ENCODE results near the gene IGSF21. TPM values are rescaled to one million over a fixed set of nuclear protein-coding genes. Genes with fewer than 3 reads are reported as not detected.

IGSF21 gene
- total and polyA plus RNA-seq, 4 donors: 0.31 to 1.5 (median 0.88) TPM

DNA sequence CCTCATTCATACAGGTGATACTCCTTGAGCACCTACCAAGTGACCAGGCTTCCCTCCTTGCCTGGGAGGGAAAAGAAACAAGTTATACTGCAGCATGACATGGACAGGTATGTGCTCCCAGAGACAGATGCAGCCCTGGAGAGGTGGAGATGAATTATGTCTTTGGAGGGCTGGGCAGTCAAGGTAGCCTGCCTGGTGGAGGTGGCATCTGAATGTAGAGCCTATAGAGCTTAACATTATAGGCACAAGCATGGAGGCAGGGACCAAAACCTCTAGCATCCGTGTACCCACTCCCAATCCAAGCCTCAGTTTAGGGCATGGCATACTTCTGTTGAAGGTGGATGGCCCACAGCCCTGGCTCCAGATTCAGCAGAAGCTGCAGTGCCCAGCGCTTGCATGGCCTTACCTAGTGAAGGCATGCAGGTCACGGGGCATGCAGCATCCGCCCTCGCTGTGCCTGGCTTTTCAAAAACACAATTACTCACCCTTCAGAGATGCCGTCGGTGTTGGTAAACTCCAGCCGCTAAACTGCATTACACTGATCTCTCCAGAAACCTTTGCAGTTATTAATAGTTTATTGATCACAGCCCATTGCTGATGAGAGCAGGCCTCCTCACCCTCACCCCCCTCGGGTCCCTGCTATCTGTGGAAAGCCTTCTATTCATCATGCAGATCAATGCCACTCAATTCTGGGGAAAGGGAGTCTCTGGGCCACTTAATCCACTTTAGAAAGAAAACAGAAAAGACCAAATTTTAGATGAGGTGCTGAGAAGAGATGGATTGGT is 222.1 kb downstream of the IGSF21 start:
- no peaks in the 10 kb centered on the region for H3K4me1 ChIP-seq (ENCODE audit: control insufficient read depth in 4 of 4, insufficient read depth in 4 of 4, low read length in 3 of 4)

DNA sequence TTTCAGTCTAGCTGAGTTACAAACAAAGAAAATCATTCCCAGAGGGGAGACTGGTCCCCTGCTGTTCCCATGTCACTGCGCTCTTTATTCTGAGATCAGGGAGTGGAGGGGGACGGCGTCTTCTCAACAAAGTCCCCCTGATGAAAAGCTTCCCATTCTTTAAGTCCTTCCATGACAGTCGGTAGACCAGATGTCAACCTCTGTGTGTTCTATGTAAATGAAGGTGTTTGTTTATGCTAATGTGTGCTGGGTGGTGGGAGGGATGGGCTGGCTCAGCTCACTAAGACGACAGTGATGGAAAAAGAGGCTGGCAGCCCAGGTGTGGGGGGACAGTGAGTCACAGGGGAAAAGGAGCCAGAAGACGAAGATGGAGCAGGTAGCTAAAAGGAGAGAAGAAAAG is 225.0 kb downstream of the IGSF21 start:
- Histone ChIP-seq H3K9me3 (ENCODE audit: control insufficient read depth in 4 of 4, low read length in 3 of 4) (no peaks in the 10 kb centered on the region), H3K4me3 (ENCODE audit: low read depth in 1 of 3, low read length in 3 of 3) (no peak overlapping the region), H3K27ac (ENCODE audit: low read depth in 1 of 2, low read length in 2 of 2) (no peak overlapping the region), H3K9ac (ENCODE audit: low read depth in 1 of 2, low read length in 2 of 2) (no peak overlapping the region), H3K27me3 (ENCODE audit: control insufficient read depth in 4 of 4, insufficient read depth in 4 of 4, low read length in 3 of 4) (peaks cover 0 to 3% (median 0%) of the 10 kb centered on the region in 4 donors), H3K36me3 (ENCODE audit: control insufficient read depth in 4 of 4, insufficient read depth in 3 of 4, low read depth in 1 of 4, low read length in 3 of 4) (no peaks in the 10 kb centered on the region), H3K4me1 (ENCODE audit: control insufficient read depth in 4 of 4, insufficient read depth in 4 of 4, low read length in 3 of 4) (no peaks in the 10 kb centered on the region)
- no peak for DNase-seq (ENCODE audit: low spot score)
- WGBS: 31% methylated on average over 6 of the region's 6 CpGs
- no peak for TF ChIP-seq JUND (IDR thresholded peaks at IDR 0.05)
- no peak for TF ChIP-seq RXRA (IDR thresholded peaks at IDR 0.05)
- TF ChIP-seq HNF4G (IDR thresholded peaks at IDR 0.05): no peak
- TF ChIP-seq FOXA2 (IDR thresholded peaks at IDR 0.05): no peak
- no peak for TF ChIP-seq NR2F2 (IDR thresholded peaks at IDR 0.05)
- no peak for TF ChIP-seq YY1 (IDR thresholded peaks at IDR 0.05)
- TF ChIP-seq, protein P1, sequence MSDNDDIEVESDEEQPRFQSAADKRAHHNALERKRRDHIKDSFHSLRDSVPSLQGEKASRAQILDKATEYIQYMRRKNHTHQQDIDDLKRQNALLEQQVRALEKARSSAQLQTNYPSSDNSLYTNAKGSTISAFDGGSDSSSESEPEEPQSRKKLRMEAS (IDR thresholded peaks at IDR 0.05): no peak
- no peak for TF ChIP-seq GABPA (IDR thresholded peaks at IDR 0.05 in 1 of 2, conservative IDR thresholded peaks at IDR 0.05 in 1 of 2)
- TF ChIP-seq, protein P2, sequence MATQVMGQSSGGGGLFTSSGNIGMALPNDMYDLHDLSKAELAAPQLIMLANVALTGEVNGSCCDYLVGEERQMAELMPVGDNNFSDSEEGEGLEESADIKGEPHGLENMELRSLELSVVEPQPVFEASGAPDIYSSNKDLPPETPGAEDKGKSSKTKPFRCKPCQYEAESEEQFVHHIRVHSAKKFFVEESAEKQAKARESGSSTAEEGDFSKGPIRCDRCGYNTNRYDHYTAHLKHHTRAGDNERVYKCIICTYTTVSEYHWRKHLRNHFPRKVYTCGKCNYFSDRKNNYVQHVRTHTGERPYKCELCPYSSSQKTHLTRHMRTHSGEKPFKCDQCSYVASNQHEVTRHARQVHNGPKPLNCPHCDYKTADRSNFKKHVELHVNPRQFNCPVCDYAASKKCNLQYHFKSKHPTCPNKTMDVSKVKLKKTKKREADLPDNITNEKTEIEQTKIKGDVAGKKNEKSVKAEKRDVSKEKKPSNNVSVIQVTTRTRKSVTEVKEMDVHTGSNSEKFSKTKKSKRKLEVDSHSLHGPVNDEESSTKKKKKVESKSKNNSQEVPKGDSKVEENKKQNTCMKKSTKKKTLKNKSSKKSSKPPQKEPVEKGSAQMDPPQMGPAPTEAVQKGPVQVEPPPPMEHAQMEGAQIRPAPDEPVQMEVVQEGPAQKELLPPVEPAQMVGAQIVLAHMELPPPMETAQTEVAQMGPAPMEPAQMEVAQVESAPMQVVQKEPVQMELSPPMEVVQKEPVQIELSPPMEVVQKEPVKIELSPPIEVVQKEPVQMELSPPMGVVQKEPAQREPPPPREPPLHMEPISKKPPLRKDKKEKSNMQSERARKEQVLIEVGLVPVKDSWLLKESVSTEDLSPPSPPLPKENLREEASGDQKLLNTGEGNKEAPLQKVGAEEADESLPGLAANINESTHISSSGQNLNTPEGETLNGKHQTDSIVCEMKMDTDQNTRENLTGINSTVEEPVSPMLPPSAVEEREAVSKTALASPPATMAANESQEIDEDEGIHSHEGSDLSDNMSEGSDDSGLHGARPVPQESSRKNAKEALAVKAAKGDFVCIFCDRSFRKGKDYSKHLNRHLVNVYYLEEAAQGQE (IDR thresholded peaks at IDR 0.05): no peak
- TF ChIP-seq EGR1 (IDR thresholded peaks at IDR 0.05; ENCODE audit: low read depth in 2 of 2): no peak
- TF ChIP-seq, protein P3, sequence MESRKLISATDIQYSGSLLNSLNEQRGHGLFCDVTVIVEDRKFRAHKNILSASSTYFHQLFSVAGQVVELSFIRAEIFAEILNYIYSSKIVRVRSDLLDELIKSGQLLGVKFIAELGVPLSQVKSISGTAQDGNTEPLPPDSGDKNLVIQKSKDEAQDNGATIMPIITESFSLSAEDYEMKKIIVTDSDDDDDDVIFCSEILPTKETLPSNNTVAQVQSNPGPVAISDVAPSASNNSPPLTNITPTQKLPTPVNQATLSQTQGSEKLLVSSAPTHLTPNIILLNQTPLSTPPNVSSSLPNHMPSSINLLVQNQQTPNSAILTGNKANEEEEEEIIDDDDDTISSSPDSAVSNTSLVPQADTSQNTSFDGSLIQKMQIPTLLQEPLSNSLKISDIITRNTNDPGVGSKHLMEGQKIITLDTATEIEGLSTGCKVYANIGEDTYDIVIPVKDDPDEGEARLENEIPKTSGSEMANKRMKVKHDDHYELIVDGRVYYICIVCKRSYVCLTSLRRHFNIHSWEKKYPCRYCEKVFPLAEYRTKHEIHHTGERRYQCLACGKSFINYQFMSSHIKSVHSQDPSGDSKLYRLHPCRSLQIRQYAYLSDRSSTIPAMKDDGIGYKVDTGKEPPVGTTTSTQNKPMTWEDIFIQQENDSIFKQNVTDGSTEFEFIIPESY (IDR thresholded peaks at IDR 0.05): no peak
- TF ChIP-seq SP1 (IDR thresholded peaks at IDR 0.05): no peak
- TF ChIP-seq HNF4A (conservative IDR thresholded peaks at IDR 0.05): no peak
- TF ChIP-seq, protein P4, sequence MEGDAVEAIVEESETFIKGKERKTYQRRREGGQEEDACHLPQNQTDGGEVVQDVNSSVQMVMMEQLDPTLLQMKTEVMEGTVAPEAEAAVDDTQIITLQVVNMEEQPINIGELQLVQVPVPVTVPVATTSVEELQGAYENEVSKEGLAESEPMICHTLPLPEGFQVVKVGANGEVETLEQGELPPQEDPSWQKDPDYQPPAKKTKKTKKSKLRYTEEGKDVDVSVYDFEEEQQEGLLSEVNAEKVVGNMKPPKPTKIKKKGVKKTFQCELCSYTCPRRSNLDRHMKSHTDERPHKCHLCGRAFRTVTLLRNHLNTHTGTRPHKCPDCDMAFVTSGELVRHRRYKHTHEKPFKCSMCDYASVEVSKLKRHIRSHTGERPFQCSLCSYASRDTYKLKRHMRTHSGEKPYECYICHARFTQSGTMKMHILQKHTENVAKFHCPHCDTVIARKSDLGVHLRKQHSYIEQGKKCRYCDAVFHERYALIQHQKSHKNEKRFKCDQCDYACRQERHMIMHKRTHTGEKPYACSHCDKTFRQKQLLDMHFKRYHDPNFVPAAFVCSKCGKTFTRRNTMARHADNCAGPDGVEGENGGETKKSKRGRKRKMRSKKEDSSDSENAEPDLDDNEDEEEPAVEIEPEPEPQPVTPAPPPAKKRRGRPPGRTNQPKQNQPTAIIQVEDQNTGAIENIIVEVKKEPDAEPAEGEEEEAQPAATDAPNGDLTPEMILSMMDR (IDR thresholded peaks at IDR 0.05; ENCODE audit: low read depth, low read length, missing input control): no peak
- TF ChIP-seq FOXA1 (IDR thresholded peaks at IDR 0.05): no peak
- TF ChIP-seq TAF1 (conservative IDR thresholded peaks at IDR 0.05): no peak
- TF ChIP-seq RAD21 (IDR thresholded peaks at IDR 0.05): no peak
- TF ChIP-seq, protein P5, sequence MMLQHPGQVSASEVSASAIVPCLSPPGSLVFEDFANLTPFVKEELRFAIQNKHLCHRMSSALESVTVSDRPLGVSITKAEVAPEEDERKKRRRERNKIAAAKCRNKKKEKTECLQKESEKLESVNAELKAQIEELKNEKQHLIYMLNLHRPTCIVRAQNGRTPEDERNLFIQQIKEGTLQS (IDR thresholded peaks at IDR 0.05): no peak

More for the DNA sequence above, 222.1 kb downstream of the IGSF21 start:
- no peak overlapping the region for H3K27ac ChIP-seq (ENCODE audit: low read depth in 1 of 2, low read length in 2 of 2)
- no peaks in the 10 kb centered on the region for H3K36me3 ChIP-seq (ENCODE audit: control insufficient read depth in 4 of 4, insufficient read depth in 3 of 4, low read depth in 1 of 4, low read length in 3 of 4)
- DNase-seq (ENCODE audit: low spot score): no peak
- WGBS: 80% methylated on average over 9 of the region's 9 CpGs
- no peak overlapping the region for H3K4me3 ChIP-seq (ENCODE audit: low read depth in 1 of 3, low read length in 3 of 3)
- no peaks in the 10 kb centered on the region for H3K9me3 ChIP-seq (ENCODE audit: control insufficient read depth in 4 of 4, low read length in 3 of 4)
- peaks cover 0 to 3% (median 0%) of the 10 kb centered on the region in 4 donors for H3K27me3 ChIP-seq (ENCODE audit: control insufficient read depth in 4 of 4, insufficient read depth in 4 of 4, low read length in 3 of 4)
- TF ChIP-seq NR2F2 (IDR thresholded peaks at IDR 0.05) (no peak), GABPA (IDR thresholded peaks at IDR 0.05 in 1 of 2, conservative IDR thresholded peaks at IDR 0.05 in 1 of 2) (no peak)
- TF ChIP-seq, protein P4 (IDR thresholded peaks at IDR 0.05; ENCODE audit: low read depth, low read length, missing input control): no peak
- no peak overlapping the region for H3K9ac ChIP-seq (ENCODE audit: low read depth in 1 of 2, low read length in 2 of 2)

All from liver (tissue), 9 donors.